Neuronal stem cell (in vitro differentiated cells): ENCODE measurements around the gene MPRIP.

Experiments used
- DNase-seq: peaks from one replicate; pipeline ENCODE4 v3.0.0-alpha.2; 2013; ENCODE audit warnings: low spot score
- H2AFZ ChIP-seq: one replicate; pipeline ENCODE4 v1.6.1; 2013; ENCODE audit warnings: mild to moderate bottlenecking, low read length, inconsistent platforms
- H2AK5ac ChIP-seq: 2 replicates; pipeline ENCODE4 v1.6.1; 2013; ENCODE audit warnings: low read depth, mild to moderate bottlenecking, inconsistent platforms, low read length, moderate library complexity, mixed read lengths
- H2BK120ac ChIP-seq: 2 replicates; pipeline ENCODE4 v1.6.1; 2013; ENCODE audit warnings: low read depth, mild to moderate bottlenecking, inconsistent platforms, low read length, moderate library complexity, mixed read lengths
- H2BK12ac ChIP-seq: one replicate; pipeline ENCODE4 v1.6.1; 2013; ENCODE audit warnings: low read length, inconsistent platforms
- H2BK15ac ChIP-seq: 2 replicates; pipeline ENCODE4 v1.6.1; 2013; ENCODE audit warnings: mild to moderate bottlenecking, low read length, inconsistent platforms, mixed read lengths
- H2BK5ac ChIP-seq: one replicate; pipeline ENCODE4 v1.6.1; 2013; ENCODE audit warnings: inconsistent platforms, mild to moderate bottlenecking, low read length, moderate library complexity
- H3K14ac ChIP-seq: one replicate; pipeline ENCODE4 v1.6.1; 2013; ENCODE audit warnings: low read length, inconsistent platforms
- H3K18ac ChIP-seq: 2 replicates; pipeline ENCODE4 v1.6.1; 2013; ENCODE audit warnings: low read length, inconsistent platforms
- H3K23ac ChIP-seq: 2 replicates; pipeline ENCODE4 v1.6.1; 2013; ENCODE audit warnings: low read depth, mild to moderate bottlenecking, mixed read lengths, low read length, inconsistent platforms; ENCODE audit not compliant: poor library complexity
- H3K27ac ChIP-seq: replicated peaks from 3 replicates; pipeline ENCODE4 v1.5.1; 2013; ENCODE audit warnings: low read length, inconsistent platforms
- H3K27me3 ChIP-seq, 3 experiments: 2 replicates each; pipeline ENCODE4 v1.6.1; 2013; ENCODE audit warnings: low read length in 3 of 3, mild to moderate bottlenecking in 2 of 3, inconsistent platforms in 1 of 3, low read depth in 1 of 3, mixed read lengths in 1 of 3, moderate library complexity in 1 of 3; ENCODE audit not compliant: control insufficient read depth in 3 of 3, insufficient read depth in 3 of 3
- H3K36me3 ChIP-seq, 2 donors: replicated peaks in 1 of 2; 2 replicates each; pipeline ENCODE4 v1.6.1; 2013; ENCODE audit warnings: low read length in 2 of 2; ENCODE audit not compliant: control insufficient read depth in 2 of 2, insufficient read depth in 2 of 2
- H3K4ac ChIP-seq: 2 replicates; pipeline ENCODE4 v1.6.1; 2013; ENCODE audit warnings: inconsistent platforms, mild to moderate bottlenecking, low read length, moderate library complexity
- H3K4me1 ChIP-seq, 2 donors: 1 replicate in 1 of 2; 2 replicates in 1 of 2; pipeline ENCODE4 v1.6.1; 2013; ENCODE audit warnings: low read length in 2 of 2, low read depth in 1 of 2; ENCODE audit not compliant: control insufficient read depth in 2 of 2, insufficient read depth in 1 of 2
- H3K4me2 ChIP-seq: one replicate; pipeline ENCODE4 v1.6.1; 2013; ENCODE audit warnings: mild to moderate bottlenecking, low read length, inconsistent platforms; ENCODE audit not compliant: insufficient read depth, poor library complexity, severe bottlenecking
- H3K4me3 ChIP-seq, 2 donors: 2 replicates each; pipeline ENCODE4 v1.5.1; 2013; ENCODE audit warnings: low read length in 2 of 2, mild to moderate bottlenecking in 2 of 2, inconsistent platforms in 1 of 2, moderate library complexity in 1 of 2
- H3K79me1 ChIP-seq: one replicate; pipeline ENCODE4 v1.6.1; 2013; ENCODE audit warnings: low read depth, mild to moderate bottlenecking, inconsistent platforms, low read length, moderate library complexity
- H3K9ac ChIP-seq: one replicate; pipeline ENCODE4 v1.6.1; 2013; ENCODE audit warnings: mild to moderate bottlenecking, low read depth, low read length, inconsistent platforms; ENCODE audit not compliant: poor library complexity
- H3K9me3 ChIP-seq, 2 donors: replicated peaks in 1 of 2; 2 replicates each; pipeline versions ENCODE3 to v1.6.1; 2013; ENCODE audit warnings: low read length in 2 of 2, mild to moderate bottlenecking in 2 of 2, inconsistent platforms in 1 of 2, low read depth in 1 of 2, mixed read lengths in 1 of 2, moderate library complexity in 1 of 2; ENCODE audit not compliant: control insufficient read depth in 2 of 2, insufficient read depth in 1 of 2
- H4K8ac ChIP-seq: one replicate; pipeline ENCODE4 v1.6.1; 2013; ENCODE audit warnings: low read depth, mild to moderate bottlenecking, inconsistent platforms, low read length, moderate library complexity
- H4K91ac ChIP-seq: one replicate; pipeline ENCODE4 v1.6.1; 2013; ENCODE audit warnings: low read length, low read depth, mild to moderate bottlenecking, inconsistent platforms; ENCODE audit not compliant: poor library complexity
- WGBS, 2 donors: extraction: QIAGEN DNeasy Blood & Tissue Kit; methylation state at CpG; one replicate each; pipeline ENCODE4 v1.1.7; 2013; ENCODE audit warnings: missing lambda C conversion rate in 2 of 2, mixed read lengths in 1 of 2; ENCODE audit not compliant: insufficient read length in 2 of 2, insufficient replicate concordance in 1 of 2; ENCODE audit errors: extremely low coverage in 2 of 2; 5-methylcytosine and 5-hydroxymethylcytosine counted together

Gene MPRIP

DNA sequence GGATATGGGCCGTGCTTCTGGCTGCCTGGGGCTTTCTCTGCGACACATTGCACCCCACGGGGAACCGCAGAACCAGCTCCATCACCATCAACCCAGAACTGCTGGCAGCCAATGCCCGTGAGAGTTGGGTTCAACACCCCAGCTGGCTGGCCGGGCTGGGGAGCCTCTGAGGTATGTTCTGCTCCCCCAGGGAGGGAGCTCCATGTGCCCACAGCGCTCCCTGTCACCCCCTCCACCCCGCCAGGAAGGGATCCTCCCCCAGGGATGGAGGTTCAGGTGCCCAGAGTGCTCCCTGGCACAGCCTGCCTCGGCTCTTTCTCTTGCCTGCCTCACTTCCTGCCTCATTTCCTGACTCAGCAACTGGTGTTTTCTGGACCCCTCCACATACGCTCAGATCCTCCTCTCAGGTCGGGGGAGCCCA, 24.2 kb upstream of the MPRIP start:
- Histone ChIP-seq H3K4me2 (no peak overlapping the region), H3K14ac (peak overlapping the region; percentile 64), H3K9me3 (no peaks in the 10 kb centered on the region), H2BK15ac (no peak overlapping the region), H3K36me3 (no peaks in the 10 kb centered on the region), H3K4me1 (peaks cover 11 to 19% of the 10 kb centered on the region in 2 donors), H3K9ac (peak overlapping the region; percentile 3), H3K4ac (peak overlapping the region; percentile 78), H2AK5ac (peak overlapping the region; percentile 94), H2BK12ac (no peak overlapping the region), H4K8ac (no peak overlapping the region), H3K27ac (no peak overlapping the region), H3K79me1 (no peaks in the 10 kb centered on the region), H3K18ac (peak overlapping the region; percentile 77), H2AFZ (no peak overlapping the region), H3K4me3 (no peak overlapping the region), H3K23ac (no peak overlapping the region), H4K91ac (no peak overlapping the region), H2BK5ac (no peak overlapping the region), H2BK120ac (no peak overlapping the region), H3K27me3 (peaks cover 0 to 7% (median 0%) of the 10 kb centered on the region in 3 experiments)
- WGBS, 2 donors = no CpG with 5 or more reads among the region's 11 CpGs
- no peak for DNase-seq

DNA sequence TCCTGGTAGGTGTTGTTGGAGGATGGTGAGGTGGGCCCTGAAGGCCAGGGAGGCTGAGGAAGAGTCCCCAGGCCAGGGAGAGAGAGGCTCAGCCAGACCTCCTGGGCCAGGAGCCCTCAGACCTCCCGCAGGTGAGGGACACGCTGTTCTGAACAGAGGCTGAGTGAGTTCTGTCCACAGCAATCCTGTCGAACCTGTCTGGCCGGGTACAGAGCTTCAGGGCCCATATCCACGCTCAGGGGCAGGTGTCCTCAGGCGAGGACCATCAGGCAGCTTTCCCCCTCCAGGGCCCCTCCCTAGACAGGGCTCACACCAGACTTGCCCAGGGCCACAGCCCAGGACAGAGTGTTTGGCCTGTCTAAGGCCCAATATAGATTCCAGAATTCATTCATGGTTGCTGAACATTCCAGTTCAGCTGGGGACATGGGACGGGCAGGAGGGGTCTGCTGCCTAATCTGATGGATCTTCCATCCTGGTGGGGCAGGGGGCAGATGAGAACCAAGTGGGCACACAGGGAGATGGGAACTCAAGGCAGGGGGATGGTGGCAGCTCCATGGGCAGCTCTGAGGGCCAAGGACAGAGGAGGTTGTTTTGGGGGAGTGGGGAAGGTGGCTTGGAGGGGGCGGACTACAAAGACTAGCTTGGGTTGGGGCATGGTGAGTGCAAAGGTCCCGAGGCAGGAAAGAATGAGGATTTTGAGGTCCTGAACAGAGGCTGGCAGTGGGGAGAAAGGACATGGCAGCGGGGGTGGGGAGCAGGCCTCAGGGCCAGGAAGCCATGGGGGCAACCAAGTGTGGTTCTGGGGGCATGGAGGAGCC, 23.4 kb upstream of the MPRIP start:
- H3K9me3 ChIP-seq = no peaks in the 10 kb centered on the region
- peak overlapping the region; percentile 49 for H2BK120ac ChIP-seq
- peaks cover 0 to 7% (median 0%) of the 10 kb centered on the region in 3 experiments for H3K27me3 ChIP-seq
- H4K8ac ChIP-seq = no peak overlapping the region
- H3K4me3 ChIP-seq = no peak overlapping the region
- no peaks in the 10 kb centered on the region for H3K36me3 ChIP-seq
- no peak overlapping the region for H2AFZ ChIP-seq
- H3K9ac ChIP-seq = no peak overlapping the region
- WGBS, 2 donors = no CpG with 5 or more reads among the region's 10 CpGs
- H3K23ac ChIP-seq = no peak overlapping the region
- no peak overlapping the region for H4K91ac ChIP-seq
- peak overlapping the region; percentile 94 for H2AK5ac ChIP-seq
- H3K4ac ChIP-seq = no peak overlapping the region
- peaks cover 11 to 19% of the 10 kb centered on the region in 2 donors for H3K4me1 ChIP-seq
- H2BK12ac ChIP-seq = peak overlapping the region; percentile 80
- no peak overlapping the region for H3K4me2 ChIP-seq
- no peak for DNase-seq
- no peaks in the 10 kb centered on the region for H3K79me1 ChIP-seq
- no peak overlapping the region for H3K27ac ChIP-seq
- no peak overlapping the region for H2BK5ac ChIP-seq
- peak overlapping the region; percentile 35 for H3K18ac ChIP-seq
- peak overlapping the region; percentile 90 for H2BK15ac ChIP-seq
- peak overlapping the region; percentile 67 for H3K14ac ChIP-seq

GRCh38 chr17:17019430-17019762, 22.9 kb upstream of the MPRIP start:
- Histone ChIP-seq H2BK15ac (peak overlapping the region; percentile 35), H4K8ac (no peak overlapping the region), H3K4ac (no peak overlapping the region), H3K79me1 (no peaks in the 10 kb centered on the region), H3K27me3 (peaks cover 0 to 8% (median 0%) of the 10 kb centered on the region in 3 experiments), H3K14ac (no peak overlapping the region), H4K91ac (no peak overlapping the region), H2BK12ac (no peak overlapping the region), H2BK5ac (no peak overlapping the region), H3K4me3 (no peak overlapping the region), H3K9me3 (no peaks in the 10 kb centered on the region), H3K9ac (no peak overlapping the region), H3K4me1 (peaks cover 11 to 19% of the 10 kb centered on the region in 2 donors), H3K23ac (no peak overlapping the region), H2BK120ac (peak overlapping the region; percentile 49), H2AK5ac (peak overlapping the region; percentile 83), H2AFZ (no peak overlapping the region), H3K4me2 (no peak overlapping the region), H3K18ac (peak overlapping the region; percentile 35), H3K27ac (no peak overlapping the region), H3K36me3 (no peaks in the 10 kb centered on the region)
- WGBS, 2 donors = no CpG with 5 or more reads among the region's 5 CpGs
- no peak for DNase-seq

- Histone ChIP-seq H3K14ac (peak overlapping the region; percentile 1), H3K23ac (no peak overlapping the region)
- no CpG with 5 or more reads among the region's 13 CpGs for WGBS, 2 donors
Measured at GRCh38 chr17:17019891-17020456, 22.3 kb upstream of the MPRIP start.

More at GRCh38 chr17:17019891-17020456, 22.3 kb upstream of the MPRIP start:
- Histone ChIP-seq H3K27me3 (peaks cover 0 to 11% (median 1%) of the 10 kb centered on the region in 3 experiments), H4K91ac (no peak overlapping the region), H3K4me2 (no peak overlapping the region), H2BK12ac (peak overlapping the region; percentile 16), H3K27ac (no peak overlapping the region), H2BK15ac (peak overlapping the region; percentile 11), H3K79me1 (no peaks in the 10 kb centered on the region), H3K9ac (no peak overlapping the region), H4K8ac (no peak overlapping the region), H2BK120ac (no peak overlapping the region), H3K18ac (peak overlapping the region; percentile 68), H3K4me3 (no peak overlapping the region), H3K4me1 (peaks cover 11 to 19% of the 10 kb centered on the region in 2 donors), H2AK5ac (peak overlapping the region; percentile 59), H3K9me3 (no peaks in the 10 kb centered on the region), H2BK5ac (no peak overlapping the region), H3K36me3 (no peaks in the 10 kb centered on the region), H3K4ac (no peak overlapping the region), H2AFZ (no peak overlapping the region)
- no peak for DNase-seq
